HT1080 (cell line): ENCODE measurements around the gene MAML3. TPM values are rescaled to one million over a fixed set of nuclear protein-coding genes. Genes with fewer than 3 reads are reported as not detected.

Source experiments
- DNase-seq: peaks from one replicate; pipeline ENCODE4 v3.0.0-alpha.2; 2015; ENCODE audit warnings: low read depth
- polyA plus RNA-seq, 2 experiments: library from polyadenylated mRNA; depleted of rRNA; stranded (reverse); fragments of >200 nt; gene quantifications; 2 replicates each; pipeline ENCODE4 v1.2.3, GENCODE V29; 2015
- total RNA-seq: library from RNA; depleted of rRNA; stranded (reverse); fragments of >200 nt; shearing (Covaris generic); gene quantifications from 2 replicates; pipeline ENCODE4 v1.2.3, GENCODE V29; 2014; rRNA removed

MAML3 gene
- 8.0 and 11.4 TPM in 2 replicates for total RNA-seq
- 8.8 and 11.5 TPM in 2 replicates for polyA plus RNA-seq (2015; cell fraction: cytosol; rRNA removed)
- 8.5 and 8.7 TPM in 2 replicates for polyA plus RNA-seq (2015; cell fraction: nucleus; rRNA removed)

- DNase-seq = peak; percentile 95
These were observed at the start of gene MAML3 for GRCh38 chr4:140153718-140154571. MAML3 (minus strand) TSS chr4:140154184; CDS start chr4:140153327, 857 bp downstream.

- no peak for DNase-seq
These were observed 45.0 kb upstream of the MAML3 start for GRCh38 chr4:140198942-140199341.

GRCh38 chr4:140195806-140196205 lies 41.8 kb upstream of the MAML3 start:
- DNase-seq = peak; percentile 10

- DNase-seq = no peak
These were observed 35.8 kb upstream of the MAML3 start for GRCh38 chr4:140189805-140190204.

GRCh38 chr4:140188975-140189374 lies 35.0 kb upstream of the MAML3 start:
- peak; percentile 71 for DNase-seq

- DNase-seq = peak; percentile 21
These were observed 33.3 kb upstream of the MAML3 start for GRCh38 chr4:140187316-140187695.

GRCh38 chr4:140186651-140187315 lies 32.8 kb upstream of the MAML3 start:
- peak; percentile 87 for DNase-seq

- DNase-seq = no peak
These were observed 32.1 kb upstream of the MAML3 start for GRCh38 chr4:140186082-140186438.

- DNase-seq = no peak
These were observed 31.6 kb upstream of the MAML3 start for GRCh38 chr4:140185412-140186081.

GRCh38 chr4:140183270-140183669 lies 29.3 kb upstream of the MAML3 start:
- no peak for DNase-seq

- no peak for DNase-seq
These were observed 26.6 kb upstream of the MAML3 start for GRCh38 chr4:140180577-140180976.

GRCh38 chr4:140176735-140177134 lies 22.8 kb upstream of the MAML3 start:
- peak; percentile 94 for DNase-seq

- no peak for DNase-seq
These were observed 20.6 kb upstream of the MAML3 start for GRCh38 chr4:140174543-140174942.

GRCh38 chr4:140172960-140173359 lies 19.0 kb upstream of the MAML3 start:
- no peak for DNase-seq

GRCh38 chr4:140170299-140170698 lies 16.3 kb upstream of the MAML3 start:
- no peak for DNase-seq

- DNase-seq = no peak
These were observed 15.0 kb upstream of the MAML3 start for GRCh38 chr4:140168936-140169335.

GRCh38 chr4:140168474-140168873 lies 14.5 kb upstream of the MAML3 start:
- no peak for DNase-seq

- DNase-seq = peak; percentile 65
These were observed 9.2 kb upstream of the MAML3 start for GRCh38 chr4:140163029-140163810.

GRCh38 chr4:140162596-140162995 lies 8.6 kb upstream of the MAML3 start:
- DNase-seq = no peak

- no peak for DNase-seq
These were observed 4.5 kb upstream of the MAML3 start for GRCh38 chr4:140158365-140159030.

GRCh38 chr4:140157341-140157740 lies 3.4 kb upstream of the MAML3 start:
- no peak for DNase-seq
